Bronchial epithelial cell (primary cell): ENCODE data around the gene TROAP. TPM values are rescaled to one million over a fixed set of nuclear protein-coding genes. Genes with fewer than 3 reads are reported as not detected.

ENCODE experiments used
- DNase-seq: peaks from one replicate; pipeline ENCODE4 v3.0.0-alpha.2; 2010; ENCODE audit warnings: low read depth
- FAIRE-seq: peaks from 2 replicates; lab custom pipeline; 2011; peaks lifted over from hg19 to GRCh38; lab: Jason Lieb, UNC
- H3K27me3 ChIP-seq: 2 replicates; pipeline ENCODE4 v1.5.1; 2011; ENCODE audit warnings: low read length; ENCODE audit not compliant: control insufficient read depth, insufficient read depth
- H3K36me3 ChIP-seq: 2 replicates; pipeline ENCODE4 v1.5.1; 2011; ENCODE audit warnings: low read length; ENCODE audit not compliant: control insufficient read depth, insufficient read depth
- H3K4me3 ChIP-seq: 2 replicates; pipeline ENCODE4 v1.5.1; 2011; ENCODE audit warnings: mild to moderate bottlenecking, low read depth, low read length, control low read depth
- CTCF ChIP-seq: IDR thresholded peaks from 2 replicates; pipeline ENCODE4 v1.5.1; 2011; ENCODE audit warnings: mild to moderate bottlenecking, moderate library complexity, low read length, control low read depth, inconsistent platforms; ENCODE audit not compliant: insufficient read depth, severe bottlenecking
- total RNA-seq: library from RNA; depleted of rRNA; stranded (reverse); fragments of >200 nt; gene quantifications from 2 replicates; pipeline ENCODE4 v1.2.1, GENCODE V29; 2014

TROAP gene
- total RNA-seq, 1 donor from 2014 or later: 2.6 TPM

GRCh38 chr12:49362077-49362476, 39.0 kb downstream of the TROAP start:
- Histone ChIP-seq H3K36me3 (no peaks in the 10 kb centered on the region), H3K27me3 (no peaks in the 10 kb centered on the region), H3K4me3 (no peak overlapping the region)
- no peak for DNase-seq
- FAIRE-seq: no peak
- TF ChIP-seq CTCF: no peak

GRCh38 chr12:49364989-49365388, 41.9 kb downstream of the TROAP start:
- no peak for TF ChIP-seq CTCF
- FAIRE-seq: no peak
- H3K4me3 ChIP-seq: no peak overlapping the region
- no peaks in the 10 kb centered on the region for H3K27me3 ChIP-seq
- H3K36me3 ChIP-seq: no peaks in the 10 kb centered on the region
- DNase-seq: peak; percentile 89

GRCh38 chr12:49365542-49365941, 42.5 kb downstream of the TROAP start:
- Histone ChIP-seq H3K4me3 (no peak overlapping the region), H3K27me3 (no peaks in the 10 kb centered on the region), H3K36me3 (peaks cover under 1% of the 10 kb centered on the region)
- no peak for FAIRE-seq
- DNase-seq: peak; percentile 83
- no peak for TF ChIP-seq CTCF

GRCh38 chr12:49366096-49366651, 43.1 kb downstream of the TROAP start:
- TF ChIP-seq CTCF: no peak
- H3K27me3 ChIP-seq: no peaks in the 10 kb centered on the region
- FAIRE-seq (no peak), DNase-seq (no peak)
- H3K36me3 ChIP-seq: peaks cover 1% of the 10 kb centered on the region
- peak overlapping the region; percentile 90 for H3K4me3 ChIP-seq

- Histone ChIP-seq H3K27me3 (no peaks in the 10 kb centered on the region), H3K4me3 (peak overlapping the region; percentile 90), H3K36me3 (peaks cover 1% of the 10 kb centered on the region)
- peak; percentile 82 for DNase-seq
- no peak for FAIRE-seq
- TF ChIP-seq CTCF: peak; percentile 44
Measured at GRCh38 chr12:49366652-49367380, 43.8 kb downstream of the TROAP start.
